Fibroblast of pulmonary artery (primary cell): Measurements from ENCODE around the gene ZNF804B.

Source experiments
- DNase-seq: peaks from one replicate; pipeline ENCODE4 v3.0.0-alpha.2; 2010; ENCODE audit warnings: low read depth
- H3K4me3 ChIP-seq: replicated peaks from 2 replicates; pipeline ENCODE4 v1.5.1; 2011; ENCODE audit warnings: low read depth, mild to moderate bottlenecking, control low read depth, low read length, moderate library complexity
- CTCF ChIP-seq: IDR thresholded peaks from 2 replicates; pipeline ENCODE4 v1.5.1; 2011; ENCODE audit warnings: mild to moderate bottlenecking, control low read depth, low read length, inconsistent platforms; ENCODE audit errors: missing control alignments

The ZNF804B gene

GRCh38 chr7:89336121-89336520 lies 576.6 kb downstream of the ZNF804B start:
- DNase-seq: no peak
- H3K4me3 ChIP-seq: no peak overlapping the region
- no peak for TF ChIP-seq CTCF

GRCh38 chr7:89339748-89340147 lies 580.2 kb downstream of the ZNF804B start:
- H3K4me3 ChIP-seq: no peak overlapping the region
- no peak for DNase-seq
- TF ChIP-seq CTCF: no peak

- H3K4me3 ChIP-seq: no peak overlapping the region
- TF ChIP-seq CTCF: no peak
- DNase-seq: no peak
Measured at GRCh38 chr7:89357121-89357520, 597.6 kb downstream of the ZNF804B start.

- H3K4me3 ChIP-seq: no peak overlapping the region
- no peak for TF ChIP-seq CTCF
- DNase-seq: no peak
Measured at GRCh38 chr7:89377219-89377618, 617.7 kb downstream of the ZNF804B start.

GRCh38 chr7:89385411-89385810 lies 625.9 kb downstream of the ZNF804B start:
- no peak for TF ChIP-seq CTCF
- no peak for DNase-seq
- no peak overlapping the region for H3K4me3 ChIP-seq
